ENCODE results near the gene ERG. TPM values are rescaled to one million over a fixed set of nuclear protein-coding genes. Genes with fewer than 3 reads are reported as not detected.

The ERG gene
- polyA plus RNA-seq, 1 of the 3 experiments (the other 2 are of a cell fraction), result not detected

DNA sequence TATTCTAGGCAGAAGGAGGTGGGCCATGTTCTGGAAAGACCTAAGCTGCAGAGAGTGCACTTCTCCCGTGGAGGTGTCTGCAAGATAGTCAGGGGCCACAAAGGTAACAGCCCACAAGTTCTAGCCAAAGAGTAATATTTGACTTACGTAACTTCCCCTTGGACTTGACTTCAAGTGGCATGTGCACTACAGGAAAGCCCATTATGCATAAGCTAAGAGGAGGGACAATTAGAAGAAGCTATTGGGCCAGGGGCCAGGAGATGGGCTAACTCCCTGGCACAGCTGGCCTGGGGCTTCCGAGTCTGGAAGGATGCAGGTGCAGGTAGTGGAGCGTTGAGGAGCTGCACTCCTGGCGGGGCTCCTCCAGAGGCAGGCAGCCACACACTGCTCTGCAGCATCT lies 58.3 kb downstream of the ERG start:
- TF ChIP-seq MXI1 (IDR thresholded peaks at IDR 0.05; ENCODE audit: low read depth, low read length) (no peak), RCOR1 (IDR thresholded peaks at IDR 0.05; ENCODE audit: low read length) (no peak)
- TF ChIP-seq, protein P1, sequence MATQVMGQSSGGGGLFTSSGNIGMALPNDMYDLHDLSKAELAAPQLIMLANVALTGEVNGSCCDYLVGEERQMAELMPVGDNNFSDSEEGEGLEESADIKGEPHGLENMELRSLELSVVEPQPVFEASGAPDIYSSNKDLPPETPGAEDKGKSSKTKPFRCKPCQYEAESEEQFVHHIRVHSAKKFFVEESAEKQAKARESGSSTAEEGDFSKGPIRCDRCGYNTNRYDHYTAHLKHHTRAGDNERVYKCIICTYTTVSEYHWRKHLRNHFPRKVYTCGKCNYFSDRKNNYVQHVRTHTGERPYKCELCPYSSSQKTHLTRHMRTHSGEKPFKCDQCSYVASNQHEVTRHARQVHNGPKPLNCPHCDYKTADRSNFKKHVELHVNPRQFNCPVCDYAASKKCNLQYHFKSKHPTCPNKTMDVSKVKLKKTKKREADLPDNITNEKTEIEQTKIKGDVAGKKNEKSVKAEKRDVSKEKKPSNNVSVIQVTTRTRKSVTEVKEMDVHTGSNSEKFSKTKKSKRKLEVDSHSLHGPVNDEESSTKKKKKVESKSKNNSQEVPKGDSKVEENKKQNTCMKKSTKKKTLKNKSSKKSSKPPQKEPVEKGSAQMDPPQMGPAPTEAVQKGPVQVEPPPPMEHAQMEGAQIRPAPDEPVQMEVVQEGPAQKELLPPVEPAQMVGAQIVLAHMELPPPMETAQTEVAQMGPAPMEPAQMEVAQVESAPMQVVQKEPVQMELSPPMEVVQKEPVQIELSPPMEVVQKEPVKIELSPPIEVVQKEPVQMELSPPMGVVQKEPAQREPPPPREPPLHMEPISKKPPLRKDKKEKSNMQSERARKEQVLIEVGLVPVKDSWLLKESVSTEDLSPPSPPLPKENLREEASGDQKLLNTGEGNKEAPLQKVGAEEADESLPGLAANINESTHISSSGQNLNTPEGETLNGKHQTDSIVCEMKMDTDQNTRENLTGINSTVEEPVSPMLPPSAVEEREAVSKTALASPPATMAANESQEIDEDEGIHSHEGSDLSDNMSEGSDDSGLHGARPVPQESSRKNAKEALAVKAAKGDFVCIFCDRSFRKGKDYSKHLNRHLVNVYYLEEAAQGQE (IDR thresholded peaks at IDR 0.05; ENCODE audit: low read depth, low read length), result no peak
- H3K27me3 ChIP-seq (ENCODE audit: insufficient read depth), result no peaks in the 10 kb centered on the region
- no peak overlapping the region for H3K4me3 ChIP-seq (ENCODE audit: low read depth in 2 of 2, low read length in 1 of 2)
- peak overlapping the region in 1 of 2 experiments; percentile 93; a peak in 2 of 4 replicates for H3K27ac ChIP-seq (ENCODE audit: low read depth in 2 of 2, low read length in 1 of 2)
- POLR2A ChIA-PET, result no interaction called here
- peak overlapping the region; percentile 46; the same call in 1 of the 2 replicates for H3K9ac ChIP-seq
- WGBS (ENCODE audit: low lambda C conversion rate), result 75% methylated on average over 4 of the region's 5 CpGs
- no peaks in the 10 kb centered on the region for H3K79me2 ChIP-seq (ENCODE audit: insufficient read depth)
- H2AFZ ChIP-seq (ENCODE audit: low read depth), result no peak overlapping the region
- H3K36me3 ChIP-seq (replicated peaks in 1 of 2; ENCODE audit: control insufficient read depth in 1 of 2, insufficient read depth in 2 of 2, low read length in 1 of 2), result no peaks in the 10 kb centered on the region
- DNase-seq, result no peak
- H3K9me3 ChIP-seq, result no peaks in the 10 kb centered on the region
- peaks cover 17 to 26% of the 10 kb centered on the region in 2 experiments; a peak in 3 of 4 replicates for H3K4me1 ChIP-seq (ENCODE audit: control insufficient read depth in 1 of 2, insufficient read depth in 2 of 2, low read depth in 1 of 2, low read length in 1 of 2)
- peak overlapping the region; percentile 63 for H3K4me2 ChIP-seq
- CTCF ChIA-PET, result interaction anchor here (0.6 kb wide), 1 partner anchor 9 kb away, joined by 3 read pairs; no protein-coding TSS in a partner anchor
- H3F3A ChIP-seq (replicated peaks; ENCODE audit: insufficient read depth), result peaks cover 35% of the 10 kb centered on the region
- H3K9me2 ChIP-seq, result no peaks in the 10 kb centered on the region
- H4K20me1 ChIP-seq (ENCODE audit: insufficient read depth), result no peaks in the 10 kb centered on the region

DNA sequence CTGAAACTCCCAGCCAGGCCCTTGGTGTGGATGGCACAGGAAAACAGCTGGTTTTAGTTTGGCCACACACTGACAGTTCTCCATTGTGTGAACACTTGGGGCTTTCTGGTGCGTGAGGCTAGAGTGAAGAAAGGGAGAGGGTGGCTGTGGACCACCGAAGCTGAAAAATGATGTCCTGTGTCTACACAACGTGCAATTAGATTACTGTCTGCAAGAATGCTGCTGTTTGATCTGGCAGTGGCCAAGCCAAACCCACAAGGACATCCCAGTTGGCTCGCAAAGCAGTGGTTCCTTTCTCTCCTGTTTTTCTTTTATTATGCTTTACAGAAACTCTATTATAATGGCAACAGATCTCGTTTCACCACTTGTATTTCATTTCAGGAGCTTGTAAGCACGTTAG lies 58.9 kb downstream of the ERG start:
- Histone ChIP-seq H3K4me3 (ENCODE audit: low read depth in 2 of 2, low read length in 1 of 2) (no peak overlapping the region), H3K27me3 (ENCODE audit: insufficient read depth) (no peaks in the 10 kb centered on the region), H3F3A (replicated peaks; ENCODE audit: insufficient read depth) (peaks cover 40% of the 10 kb centered on the region), H4K20me1 (ENCODE audit: insufficient read depth) (no peaks in the 10 kb centered on the region), H3K4me1 (ENCODE audit: control insufficient read depth in 1 of 2, insufficient read depth in 2 of 2, low read depth in 1 of 2, low read length in 1 of 2) (peaks cover 17 to 26% of the 10 kb centered on the region in 2 experiments; a peak in 3 of 4 replicates), H3K9me3 (no peaks in the 10 kb centered on the region), H2AFZ (ENCODE audit: low read depth) (no peak overlapping the region), H3K4me2 (peak overlapping the region; percentile 63; the same call in 1 of the 2 replicates), H3K9me2 (no peaks in the 10 kb centered on the region), H3K36me3 (replicated peaks in 1 of 2; ENCODE audit: control insufficient read depth in 1 of 2, insufficient read depth in 2 of 2, low read length in 1 of 2) (no peaks in the 10 kb centered on the region), H3K27ac (ENCODE audit: low read depth in 2 of 2, low read length in 1 of 2) (peak overlapping the region in 1 of 2 experiments; percentile 93; a peak in 2 of 4 replicates), H3K9ac (no peak overlapping the region), H3K79me2 (ENCODE audit: insufficient read depth) (no peaks in the 10 kb centered on the region)
- no peak for DNase-seq
- WGBS (ENCODE audit: low lambda C conversion rate), result 73% methylated on average over 6 of the region's 6 CpGs
- POLR2A ChIA-PET, result no interaction called here
- CTCF ChIA-PET, result interaction anchor here (0.6 to 1.1 kb wide), 3 partner anchors 10 to 83 kb away, joined by 3 to 4 read pairs (median 3); no protein-coding TSS in a partner anchor
- TF ChIP-seq TCF12 (IDR thresholded peaks at IDR 0.05), result peak; percentile 23
- no peak for TF ChIP-seq EZH2phosphoT487 (IDR thresholded peaks at IDR 0.05; ENCODE audit: borderline replicate concordance, low read depth)

DNA sequence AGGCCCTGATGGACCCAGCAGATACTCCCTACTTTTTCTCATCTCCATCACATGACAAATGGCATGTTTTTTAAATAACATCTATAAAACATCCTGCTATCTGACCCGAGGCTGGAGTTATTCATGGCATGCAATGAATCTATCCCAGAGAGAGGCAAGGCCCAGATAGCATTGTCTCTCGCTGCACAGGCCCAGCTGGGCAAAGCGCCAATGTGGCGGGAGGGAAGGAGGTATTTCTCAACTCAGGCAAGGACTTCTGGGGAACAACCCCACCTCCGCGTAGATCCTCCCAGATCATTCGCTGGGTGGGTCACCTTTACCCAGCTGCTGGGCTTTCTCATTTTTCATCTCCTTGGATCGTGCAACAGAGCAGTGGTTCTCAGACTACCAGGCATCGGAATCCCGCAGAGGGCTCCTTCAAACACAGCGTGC lies 59.8 kb downstream of the ERG start:
- Histone ChIP-seq H3K9ac (no peak overlapping the region), H3K4me2 (no peak overlapping the region), H3K27ac (ENCODE audit: low read depth in 2 of 2, low read length in 1 of 2) (peak overlapping the region; percentile 50 to 93; a peak in 3 of 4 replicates), H3K36me3 (replicated peaks in 1 of 2; ENCODE audit: control insufficient read depth in 1 of 2, insufficient read depth in 2 of 2, low read length in 1 of 2) (no peaks in the 10 kb centered on the region), H3F3A (replicated peaks; ENCODE audit: insufficient read depth) (peaks cover 40% of the 10 kb centered on the region), H3K4me1 (ENCODE audit: control insufficient read depth in 1 of 2, insufficient read depth in 2 of 2, low read depth in 1 of 2, low read length in 1 of 2) (peaks cover 17 to 26% of the 10 kb centered on the region in 2 experiments; a peak in 3 of 4 replicates), H2AFZ (ENCODE audit: low read depth) (peak overlapping the region; percentile 39; the same call in 1 of the 2 replicates), H4K20me1 (ENCODE audit: insufficient read depth) (no peaks in the 10 kb centered on the region), H3K9me3 (no peaks in the 10 kb centered on the region), H3K27me3 (ENCODE audit: insufficient read depth) (no peaks in the 10 kb centered on the region), H3K79me2 (ENCODE audit: insufficient read depth) (no peaks in the 10 kb centered on the region), H3K4me3 (ENCODE audit: low read depth in 2 of 2, low read length in 1 of 2) (no peak overlapping the region), H3K9me2 (no peaks in the 10 kb centered on the region)
- 48% methylated on average over 8 of the region's 11 CpGs for WGBS (ENCODE audit: low lambda C conversion rate)
- POLR2A ChIA-PET, result no interaction called here
- no peak for DNase-seq
- CTCF ChIA-PET, result interaction anchor here (1.1 kb wide), 1 partner anchor 82 kb away, joined by 4 read pairs; no protein-coding TSS in a partner anchor
- TF ChIP-seq, protein P1 (IDR thresholded peaks at IDR 0.05; ENCODE audit: low read depth, low read length), result no peak
- TF ChIP-seq SIN3A (IDR thresholded peaks at IDR 0.05; ENCODE audit: borderline replicate concordance, low read depth, low read length), result no peak
- no peak for TF ChIP-seq RFX5 (IDR thresholded peaks at IDR 0.05; ENCODE audit: low read length)
- TF ChIP-seq, protein P2, sequence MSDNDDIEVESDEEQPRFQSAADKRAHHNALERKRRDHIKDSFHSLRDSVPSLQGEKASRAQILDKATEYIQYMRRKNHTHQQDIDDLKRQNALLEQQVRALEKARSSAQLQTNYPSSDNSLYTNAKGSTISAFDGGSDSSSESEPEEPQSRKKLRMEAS (IDR thresholded peaks at IDR 0.05; ENCODE audit: low read depth), result peak; percentile 69; the same call in 1 of the 2 replicates
- TF ChIP-seq, protein P3, sequence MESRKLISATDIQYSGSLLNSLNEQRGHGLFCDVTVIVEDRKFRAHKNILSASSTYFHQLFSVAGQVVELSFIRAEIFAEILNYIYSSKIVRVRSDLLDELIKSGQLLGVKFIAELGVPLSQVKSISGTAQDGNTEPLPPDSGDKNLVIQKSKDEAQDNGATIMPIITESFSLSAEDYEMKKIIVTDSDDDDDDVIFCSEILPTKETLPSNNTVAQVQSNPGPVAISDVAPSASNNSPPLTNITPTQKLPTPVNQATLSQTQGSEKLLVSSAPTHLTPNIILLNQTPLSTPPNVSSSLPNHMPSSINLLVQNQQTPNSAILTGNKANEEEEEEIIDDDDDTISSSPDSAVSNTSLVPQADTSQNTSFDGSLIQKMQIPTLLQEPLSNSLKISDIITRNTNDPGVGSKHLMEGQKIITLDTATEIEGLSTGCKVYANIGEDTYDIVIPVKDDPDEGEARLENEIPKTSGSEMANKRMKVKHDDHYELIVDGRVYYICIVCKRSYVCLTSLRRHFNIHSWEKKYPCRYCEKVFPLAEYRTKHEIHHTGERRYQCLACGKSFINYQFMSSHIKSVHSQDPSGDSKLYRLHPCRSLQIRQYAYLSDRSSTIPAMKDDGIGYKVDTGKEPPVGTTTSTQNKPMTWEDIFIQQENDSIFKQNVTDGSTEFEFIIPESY (IDR thresholded peaks at IDR 0.05; ENCODE audit: borderline replicate concordance, low read depth), result no peak
- no peak for TF ChIP-seq GATA2 (CRISPR knock-in tag; IDR thresholded peaks at IDR 0.05)
